Measurements from ENCODE around the gene BEGAIN. TPM values are rescaled to one million over a fixed set of nuclear protein-coding genes. Genes with fewer than 3 reads are reported as not detected.

The BEGAIN gene
- total RNA-seq, 2 donors from 2014 or later, result 2.5 to 5.1 TPM

- intact Hi-C loops (cut with DNase I), result no loop called here
- Histone ChIP-seq H3K9me3 (no peaks in the 10 kb centered on the region), H3K27me3 (replicated peaks; ENCODE audit: insufficient read depth) (no peaks in the 10 kb centered on the region), H3K4me1 (replicated peaks) (no peaks in the 10 kb centered on the region), H3K36me3 (no peaks in the 10 kb centered on the region), H3K4me3 (no peak overlapping the region), H3K27ac (no peak overlapping the region)
- WGBS, result 94% methylated on average over 1 of the region's 1 CpG
- TF ChIP-seq POLR2A (IDR thresholded peaks at IDR 0.05) (no peak), POLR2AphosphoS5 (IDR thresholded peaks at IDR 0.05) (no peak), CTCF (IDR thresholded peaks at IDR 0.05) (no peak)
- DNase-seq (ENCODE audit: low spot score), result no peak
These were observed 36.3 kb upstream of the BEGAIN start for GRCh38 chr14:100623557-100623956.

GRCh38 chr14:100622708-100623485 lies 35.7 kb upstream of the BEGAIN start:
- H3K27me3 ChIP-seq (replicated peaks; ENCODE audit: insufficient read depth), result no peaks in the 10 kb centered on the region
- TF ChIP-seq CTCF (IDR thresholded peaks at IDR 0.05), result no peak
- no peak for TF ChIP-seq POLR2AphosphoS5 (IDR thresholded peaks at IDR 0.05)
- no peak for TF ChIP-seq POLR2A (IDR thresholded peaks at IDR 0.05)
- H3K36me3 ChIP-seq, result no peaks in the 10 kb centered on the region
- no peak overlapping the region for H3K27ac ChIP-seq
- intact Hi-C loops (cut with DNase I), result no loop called here
- DNase-seq (ENCODE audit: low spot score), result no peak
- H3K9me3 ChIP-seq, result no peaks in the 10 kb centered on the region
- 81% methylated on average over 22 of the region's 22 CpGs for WGBS
- no peaks in the 10 kb centered on the region for H3K4me1 ChIP-seq (replicated peaks)
- H3K4me3 ChIP-seq, result no peak overlapping the region

- H3K27ac ChIP-seq, result no peak overlapping the region
- TF ChIP-seq POLR2A (IDR thresholded peaks at IDR 0.05) (no peak), POLR2AphosphoS5 (IDR thresholded peaks at IDR 0.05) (no peak), CTCF (IDR thresholded peaks at IDR 0.05) (no peak)
- DNase-seq (ENCODE audit: low spot score), result no peak
- H3K36me3 ChIP-seq, result no peaks in the 10 kb centered on the region
- H3K4me1 ChIP-seq (replicated peaks), result no peaks in the 10 kb centered on the region
- H3K4me3 ChIP-seq, result no peak overlapping the region
- 51% methylated on average over 8 of the region's 8 CpGs for WGBS
- intact Hi-C loops (cut with DNase I), result no loop called here
- no peaks in the 10 kb centered on the region for H3K27me3 ChIP-seq (replicated peaks; ENCODE audit: insufficient read depth)
- H3K9me3 ChIP-seq, result no peaks in the 10 kb centered on the region
These were observed 35.0 kb upstream of the BEGAIN start for GRCh38 chr14:100622224-100622623.

- 85% methylated on average over 14 of the region's 14 CpGs for WGBS
- Histone ChIP-seq H3K27ac (no peak overlapping the region), H3K36me3 (no peaks in the 10 kb centered on the region), H3K4me1 (replicated peaks) (no peaks in the 10 kb centered on the region), H3K4me3 (no peak overlapping the region), H3K9me3 (no peaks in the 10 kb centered on the region), H3K27me3 (replicated peaks; ENCODE audit: insufficient read depth) (no peaks in the 10 kb centered on the region)
- TF ChIP-seq POLR2A (IDR thresholded peaks at IDR 0.05) (no peak), POLR2AphosphoS5 (IDR thresholded peaks at IDR 0.05) (no peak), CTCF (IDR thresholded peaks at IDR 0.05) (no peak)
- DNase-seq (ENCODE audit: low spot score), result no peak
- intact Hi-C loops (cut with DNase I), result no loop called here
These were observed 34.6 kb upstream of the BEGAIN start for GRCh38 chr14:100621806-100622205.

Data from prostate gland (tissue), 2 donors.